DND-41 (cell line): Measurements from ENCODE around the gene CDYL.

Experiments used
- CTCF ChIP-seq: IDR thresholded peaks from 2 replicates; pipeline ENCODE4 v1.5.1; 2012; ENCODE audit warnings: borderline replicate concordance, low read length, moderate library complexity, mild to moderate bottlenecking; ENCODE audit not compliant: poor library complexity, severe bottlenecking; ENCODE audit errors: extremely low read depth
- EZH2 ChIP-seq: IDR thresholded peaks from 3 replicates; pipeline ENCODE4 v1.6.1; 2012; ENCODE audit warnings: borderline replicate concordance, low read depth, mild to moderate bottlenecking, moderate library complexity, low read length, inconsistent platforms; ENCODE audit not compliant: severe bottlenecking

- TF ChIP-seq CTCF (no peak), EZH2 (no peak)
Observed at GRCh38 chr6:4802312-4802935, 26.2 kb downstream of the CDYL start.
